ENCODE data around the gene DUSP28. TPM values are rescaled to one million over a fixed set of nuclear protein-coding genes. Genes with fewer than 3 reads are reported as not detected.

DUSP28 gene
- total and polyA plus RNA-seq, 2 of the 13 experiments (the other 11 are each of a cell fraction or from before 2014, with no cell fraction given), result 5.2 to 8.6 TPM

- peaks cover 10% of the 10 kb centered on the region for H3K79me2 ChIP-seq (ENCODE audit: insufficient read depth, low read length)
- H3K36me3 ChIP-seq (replicated peaks in 1 of 2; ENCODE audit: control insufficient read depth in 1 of 2, insufficient read depth in 2 of 2, low read length in 2 of 2), result peaks cover 4 to 8% of the 10 kb centered on the region in 2 experiments; a peak in 2 of 5 replicates
- H2AFZ ChIP-seq (ENCODE audit: low read length), result no peak overlapping the region
- no peak overlapping the region for H3K4me3 ChIP-seq (replicated peaks in 1 of 3; ENCODE audit: insufficient read depth in 1 of 3, low read depth in 2 of 3, low read length in 3 of 3)
- H3K27me3 ChIP-seq (ENCODE audit: control insufficient read depth in 1 of 2, insufficient read depth in 2 of 2, low read length in 2 of 2), result no peaks in the 10 kb centered on the region
- no peak overlapping the region for H3K4me2 ChIP-seq (ENCODE audit: low read depth, low read length)
- CTCF ChIA-PET (ENCODE audit: low intra/inter-chr PET ratio, low total read pairs), result no interaction called here
- H4K20me1 ChIP-seq (ENCODE audit: insufficient read depth, low read length), result no peaks in the 10 kb centered on the region
- peak overlapping the region; percentile 16 for H3K27ac ChIP-seq (ENCODE audit: extremely low read length, insufficient read depth, low read length)
- H3K9me3 ChIP-seq (ENCODE audit: low read length), result no peaks in the 10 kb centered on the region
- H3K9ac ChIP-seq (ENCODE audit: insufficient read depth, low read depth, low read length), result no peak overlapping the region
- BruUV-seq (replicated peaks), result no TSS peak
- in situ Hi-C loops (cut with HindIII; ENCODE audit: extremely low pct_ligation_motif_present, low pct_unique_long_range_greater_than_20kb) (no loop called here), intact Hi-C loops (cut with micrococcal nuclease; ENCODE audit: unreplicated experiment) (loop anchor here (10.0 kb wide), 1 partner anchor 234 kb away; no protein-coding TSS in a partner anchor)
- ATAC-seq (no peak), DNase-seq (ENCODE audit: low spot score) (peak; percentile 29), FAIRE-seq (no peak)
- POLR2A ChIA-PET, result interaction anchor here (9.7 kb wide), 1 partner anchor 14 kb away, joined by 147 read pairs; the partner anchor contains the start of gene CAPN10
- WGBS (ENCODE audit: low lambda C conversion rate), result 73% methylated on average over 16 of the region's 20 CpGs
- peaks cover 59% of the 10 kb centered on the region for H3K4me1 ChIP-seq (ENCODE audit: insufficient read depth, low read length)
- TF ChIP-seq ETV5 (CRISPR knock-in tag; IDR thresholded peaks at IDR 0.05; ENCODE audit: borderline replicate concordance) (peak; percentile 55; the same call in 1 of the 2 replicates), ZSCAN22 (CRISPR knock-in tag; IDR thresholded peaks at IDR 0.05) (no peak), ZBTB33 (CRISPR knock-in tag; IDR thresholded peaks at IDR 0.05) (0 out of 2 replicates have a peak, but pooled peaks have one; percentile 23), RORA (CRISPR knock-in tag; IDR thresholded peaks at IDR 0.05) (no peak), ZGPAT (CRISPR knock-in tag; IDR thresholded peaks at IDR 0.05) (peak; percentile 30; the same call in 1 of the 2 replicates), THRA (CRISPR knock-in tag; IDR thresholded peaks at IDR 0.05; ENCODE audit: borderline replicate concordance) (no peak), IRF9 (CRISPR knock-in tag; IDR thresholded peaks at IDR 0.05; ENCODE audit: borderline replicate concordance) (0 out of 2 replicates have a peak, but pooled peaks have one; percentile 30), ZNF687 (CRISPR knock-in tag; IDR thresholded peaks at IDR 0.05) (peak; percentile 85), MYNN (CRISPR knock-in tag; IDR thresholded peaks at IDR 0.05; ENCODE audit: low read depth) (no peak)
These were observed 41.1 kb downstream of the DUSP28 start for GRCh38 chr2:240601061-240601830.
